ENCODE measurements around the gene CTDSPL.

DNA sequence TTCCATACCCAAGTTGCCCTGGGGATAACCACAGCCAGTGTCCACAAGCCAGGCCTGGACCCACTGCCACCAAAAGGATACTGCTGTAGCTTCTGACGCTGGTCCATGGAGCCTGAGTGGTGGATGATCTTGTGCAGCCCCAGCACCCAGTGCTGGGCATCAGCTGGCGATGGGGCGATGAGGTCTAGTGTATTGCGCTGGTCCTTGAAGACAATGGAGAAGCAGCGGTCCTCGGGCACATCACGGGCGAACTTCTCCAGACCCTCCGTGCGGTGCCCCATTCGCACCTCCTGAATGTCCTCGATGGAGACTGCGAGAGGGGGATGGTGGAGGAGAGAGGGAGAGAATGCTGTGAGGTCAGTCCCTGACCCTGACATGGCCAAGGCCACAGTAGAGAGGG, 154.7 kb downstream of the CTDSPL start:
- TF ChIP-seq, protein P1, sequence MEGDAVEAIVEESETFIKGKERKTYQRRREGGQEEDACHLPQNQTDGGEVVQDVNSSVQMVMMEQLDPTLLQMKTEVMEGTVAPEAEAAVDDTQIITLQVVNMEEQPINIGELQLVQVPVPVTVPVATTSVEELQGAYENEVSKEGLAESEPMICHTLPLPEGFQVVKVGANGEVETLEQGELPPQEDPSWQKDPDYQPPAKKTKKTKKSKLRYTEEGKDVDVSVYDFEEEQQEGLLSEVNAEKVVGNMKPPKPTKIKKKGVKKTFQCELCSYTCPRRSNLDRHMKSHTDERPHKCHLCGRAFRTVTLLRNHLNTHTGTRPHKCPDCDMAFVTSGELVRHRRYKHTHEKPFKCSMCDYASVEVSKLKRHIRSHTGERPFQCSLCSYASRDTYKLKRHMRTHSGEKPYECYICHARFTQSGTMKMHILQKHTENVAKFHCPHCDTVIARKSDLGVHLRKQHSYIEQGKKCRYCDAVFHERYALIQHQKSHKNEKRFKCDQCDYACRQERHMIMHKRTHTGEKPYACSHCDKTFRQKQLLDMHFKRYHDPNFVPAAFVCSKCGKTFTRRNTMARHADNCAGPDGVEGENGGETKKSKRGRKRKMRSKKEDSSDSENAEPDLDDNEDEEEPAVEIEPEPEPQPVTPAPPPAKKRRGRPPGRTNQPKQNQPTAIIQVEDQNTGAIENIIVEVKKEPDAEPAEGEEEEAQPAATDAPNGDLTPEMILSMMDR (IDR thresholded peaks at IDR 0.05) = no peak
- TF ChIP-seq POLR2A (IDR thresholded peaks at IDR 0.05) = no peak
- TF ChIP-seq EP300 (IDR thresholded peaks at IDR 0.05) = no peak
